Measurements from ENCODE around the gene DOK5.

The DOK5 gene

GRCh38 chr20:54565255-54565654 is 89.9 kb downstream of the DOK5 start:
- DNase-seq (ENCODE audit: low spot score), result no peak

DNA sequence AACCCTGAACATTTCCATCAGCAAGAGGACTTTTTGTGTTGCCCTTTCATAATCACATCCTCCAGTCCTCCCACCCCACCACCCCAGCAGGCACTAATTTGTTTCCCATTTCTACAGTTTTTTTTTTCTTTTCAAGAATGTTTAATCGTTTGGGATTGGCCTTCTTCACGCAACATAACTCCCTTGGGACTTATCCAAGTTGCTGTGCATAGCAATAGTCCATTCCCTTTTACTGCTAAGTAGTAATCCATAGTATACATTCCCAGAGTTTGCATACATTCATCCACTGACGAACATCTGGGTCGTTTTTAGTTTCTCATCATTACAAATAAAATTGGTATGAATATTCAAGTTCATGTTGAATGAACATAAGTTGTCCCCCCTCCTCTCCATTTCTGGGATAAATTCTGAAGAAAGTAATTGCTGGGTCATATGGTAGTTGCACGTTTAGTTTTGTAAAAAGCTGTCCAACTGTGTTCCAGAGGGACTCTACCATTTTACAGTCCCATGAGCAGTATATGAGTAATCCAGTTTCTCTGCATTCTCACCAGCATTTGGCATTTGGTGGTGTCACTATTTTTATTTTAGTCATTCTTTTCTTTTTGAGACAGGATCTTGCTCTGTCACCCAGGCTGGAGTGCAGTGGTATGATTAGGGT is 90.8 kb downstream of the DOK5 start:
- DNase-seq (ENCODE audit: low spot score), result no peak

DNA sequence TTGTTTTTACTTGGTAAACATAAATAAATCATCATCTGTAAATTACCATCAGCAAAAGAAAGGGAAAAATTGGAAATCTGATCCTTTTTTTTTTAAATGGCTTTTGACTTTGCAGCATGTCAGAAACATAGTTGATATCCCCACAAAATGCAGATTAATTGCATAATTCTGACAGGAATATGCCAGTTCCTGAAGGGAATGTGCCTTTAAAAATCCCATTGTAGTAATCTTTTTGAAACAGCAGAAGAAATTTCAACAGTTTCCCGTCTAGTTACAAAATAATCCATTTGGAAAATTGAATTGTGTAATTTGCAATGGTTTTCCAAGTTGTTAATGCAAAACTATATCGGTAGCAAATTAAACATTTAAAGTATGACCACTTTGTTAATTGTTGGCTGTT is 95.2 kb downstream of the DOK5 start:
- no peak for DNase-seq (ENCODE audit: low spot score)

GRCh38 chr20:54572665-54573435 is 97.5 kb downstream of the DOK5 start:
- no peak for DNase-seq (ENCODE audit: low spot score)

DNA sequence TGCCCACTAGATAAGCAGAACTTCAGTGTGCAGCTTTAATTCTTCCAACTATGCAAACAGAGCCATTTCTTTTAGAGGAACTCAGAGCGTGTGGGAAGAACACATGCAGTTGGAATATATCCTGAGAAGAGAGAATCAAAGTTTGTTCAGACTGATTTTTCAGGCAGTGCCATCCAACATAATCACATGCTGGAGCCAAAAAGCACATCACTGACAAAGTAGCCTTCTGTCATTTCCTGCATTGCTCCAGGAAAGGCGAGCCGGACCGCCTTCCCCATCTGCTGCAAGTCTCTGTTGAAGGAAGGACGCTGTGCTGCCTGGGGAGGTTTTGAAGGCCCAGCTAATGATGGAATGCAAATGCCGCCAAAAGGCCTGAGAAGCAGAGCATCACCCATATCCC is 98.4 kb downstream of the DOK5 start:
- no peak for DNase-seq (ENCODE audit: low spot score)

GRCh38 chr20:54576518-54576917 is 101.1 kb downstream of the DOK5 start:
- no peak for DNase-seq (ENCODE audit: low spot score)

- DNase-seq (ENCODE audit: low spot score), result no peak
Observed at GRCh38 chr20:54577637-54578036, 102.2 kb downstream of the DOK5 start.

- DNase-seq (ENCODE audit: low spot score), result no peak
Observed at GRCh38 chr20:54585217-54585616, 109.8 kb downstream of the DOK5 start.

- no peak for DNase-seq (ENCODE audit: low spot score)
Observed at GRCh38 chr20:54587408-54587807, 112.0 kb downstream of the DOK5 start.

DNA sequence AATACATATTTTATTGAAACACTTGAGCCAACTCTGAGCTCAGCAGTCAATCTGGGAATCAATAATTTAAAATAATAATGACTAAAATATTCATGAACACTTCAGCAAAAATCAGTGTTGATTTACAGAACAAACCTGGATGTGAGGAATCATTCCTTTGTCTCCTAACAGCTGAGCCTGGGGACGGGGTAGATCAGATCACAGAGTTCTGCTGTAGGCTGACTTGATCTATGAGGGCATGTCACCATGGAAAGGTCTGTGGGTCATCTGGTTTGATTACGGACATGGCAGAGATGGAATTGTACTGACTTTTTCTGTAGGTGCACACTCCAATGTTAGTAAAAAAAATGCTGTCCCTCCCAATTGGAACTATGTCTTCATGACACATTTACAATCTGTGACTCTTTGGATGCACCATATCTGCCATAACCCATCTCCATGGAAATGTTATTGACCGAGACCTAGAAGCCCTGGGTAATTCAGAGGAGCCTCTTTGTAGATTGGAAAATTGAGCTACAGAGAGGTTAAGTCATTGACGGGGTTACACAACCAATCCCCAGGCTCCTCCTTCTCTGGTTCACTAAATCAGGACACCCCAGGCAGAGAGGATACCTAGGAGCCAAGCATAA is 114.1 kb downstream of the DOK5 start:
- no peak for DNase-seq (ENCODE audit: low spot score)

- DNase-seq (ENCODE audit: low spot score), result no peak
Observed at GRCh38 chr20:54590856-54591255, 115.5 kb downstream of the DOK5 start.

DNA sequence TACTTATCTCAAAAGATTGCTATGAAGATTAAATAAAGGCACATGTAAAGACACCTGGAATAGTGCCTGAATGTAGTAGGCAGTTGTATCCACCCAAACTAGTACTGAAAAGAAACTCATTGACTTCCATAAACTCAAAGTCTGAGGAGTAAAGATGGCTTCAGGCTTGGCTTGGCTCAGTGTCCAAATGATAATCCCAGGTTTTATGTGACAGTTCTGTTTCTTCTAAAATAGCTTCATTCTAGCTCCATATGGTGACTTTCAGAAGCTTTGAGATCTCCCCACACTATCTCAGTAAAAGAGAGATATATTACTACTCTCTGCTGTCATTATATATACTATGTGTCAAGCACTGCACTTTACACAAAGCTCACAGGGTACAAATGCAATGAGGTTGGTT is 121.3 kb downstream of the DOK5 start:
- no peak for DNase-seq (ENCODE audit: low spot score)

- no peak for DNase-seq (ENCODE audit: low spot score)
Observed at GRCh38 chr20:54598352-54598751, 123.0 kb downstream of the DOK5 start.

- no peak for DNase-seq (ENCODE audit: low spot score)
Observed at GRCh38 chr20:54600634-54601033, 125.2 kb downstream of the DOK5 start.

DNA sequence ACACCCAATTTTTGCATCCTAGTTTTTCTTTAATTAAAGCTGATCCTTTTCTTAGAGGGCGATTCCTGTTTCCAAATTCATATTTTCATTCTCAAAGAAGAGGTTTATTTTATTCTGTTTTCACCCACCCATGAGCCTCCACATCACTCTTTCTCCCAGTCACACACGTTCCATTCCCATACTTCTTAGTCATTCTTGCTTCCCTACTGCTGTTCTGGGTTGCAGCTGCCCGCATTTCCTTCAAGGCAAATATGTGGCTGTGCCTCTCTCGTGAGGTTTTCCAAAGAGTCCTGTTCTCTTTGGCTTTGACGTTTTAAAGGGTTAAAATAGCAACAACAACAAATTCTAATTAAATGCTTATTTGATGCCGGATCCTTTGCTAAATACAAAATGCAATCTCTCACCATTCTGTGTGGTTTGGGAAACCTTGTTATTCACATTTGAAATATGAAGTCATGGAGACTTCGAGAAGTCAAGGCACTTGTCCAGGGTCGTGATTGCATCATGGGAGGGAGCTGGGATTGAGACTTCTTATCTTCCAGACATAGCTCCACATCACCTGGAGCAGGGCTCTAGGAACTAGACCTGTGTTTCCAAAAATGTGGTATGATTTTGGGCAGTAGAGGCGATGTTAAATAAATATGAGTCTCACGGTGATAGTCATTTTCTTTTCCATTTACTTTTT is 126.6 kb downstream of the DOK5 start:
- DNase-seq (ENCODE audit: low spot score), result no peak

DNA sequence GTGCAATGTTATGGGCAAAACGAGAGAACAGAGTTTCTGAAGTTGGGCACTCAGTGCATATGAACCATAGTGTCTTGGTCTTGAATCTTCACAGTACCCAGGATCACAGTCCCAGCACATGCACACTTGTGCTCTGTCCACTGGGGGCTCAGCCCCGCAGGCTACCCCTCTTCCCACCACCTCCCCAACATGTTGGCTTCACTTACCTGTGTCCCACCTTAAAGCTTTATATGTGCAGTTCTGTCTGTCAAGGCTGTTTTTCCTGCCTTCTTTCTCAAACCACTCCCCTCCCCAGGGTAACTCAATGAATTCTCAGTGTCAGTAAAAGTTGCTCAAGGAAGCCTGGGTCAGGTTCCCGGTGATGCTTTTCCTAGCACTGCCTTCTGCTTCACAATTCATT is 129.9 kb downstream of the DOK5 start:
- no peak for DNase-seq (ENCODE audit: low spot score)

DNA sequence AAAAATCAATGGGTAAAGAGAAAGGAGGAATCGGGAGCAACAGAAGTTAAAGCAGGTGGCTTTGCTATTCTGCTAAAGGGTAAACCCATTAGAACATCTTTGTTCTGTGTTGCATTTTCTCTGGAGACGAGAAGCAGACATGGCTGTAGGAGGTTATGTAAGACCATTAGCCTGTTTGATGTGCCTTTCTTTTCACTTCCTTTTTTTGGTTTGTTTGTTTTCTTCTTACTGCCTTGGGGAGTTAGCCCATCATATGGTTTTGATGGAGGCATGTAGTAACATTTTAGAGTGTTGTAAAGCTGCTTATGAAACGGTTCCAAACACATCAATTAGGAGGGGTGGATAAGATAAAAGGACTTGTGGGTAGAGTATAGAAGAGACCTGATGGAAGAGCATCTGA is 131.0 kb downstream of the DOK5 start:
- no peak for DNase-seq (ENCODE audit: low spot score)

DNA sequence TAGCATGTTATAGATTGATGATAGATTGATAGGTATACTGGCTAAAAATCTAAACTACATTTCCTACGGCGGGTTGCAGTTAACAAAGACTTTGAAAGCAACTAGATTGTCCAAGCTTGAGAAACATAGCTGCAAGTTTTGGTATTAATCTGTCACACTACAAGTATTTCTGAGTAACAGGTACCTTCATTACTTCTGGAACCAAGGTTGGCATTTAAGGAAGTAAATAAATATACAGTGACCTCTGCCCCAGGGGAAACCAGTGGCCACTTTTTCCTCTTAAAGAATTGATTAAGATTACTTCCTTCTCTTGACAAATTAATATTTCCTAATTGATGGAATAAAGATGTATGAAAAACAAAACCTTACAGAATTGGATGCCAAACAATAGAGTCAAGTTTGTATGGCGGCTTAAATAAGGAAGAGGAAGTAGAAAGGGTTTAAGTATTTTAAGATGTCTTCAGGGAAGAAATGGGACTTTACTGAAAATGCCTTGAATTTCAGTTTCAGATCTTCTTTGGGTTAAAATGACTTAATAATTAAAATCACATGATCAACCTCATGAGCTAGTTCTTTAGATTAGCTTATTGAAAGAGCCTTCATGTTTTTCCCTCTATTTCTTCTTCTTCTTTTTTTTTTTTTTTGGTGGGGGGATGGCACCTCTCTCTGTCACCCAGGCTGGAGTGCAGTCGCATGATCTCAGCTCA is 132.8 kb downstream of the DOK5 start:
- no peak for DNase-seq (ENCODE audit: low spot score)

GRCh38 chr20:54608943-54609342 is 133.6 kb downstream of the DOK5 start:
- no peak for DNase-seq (ENCODE audit: low spot score)

DNA sequence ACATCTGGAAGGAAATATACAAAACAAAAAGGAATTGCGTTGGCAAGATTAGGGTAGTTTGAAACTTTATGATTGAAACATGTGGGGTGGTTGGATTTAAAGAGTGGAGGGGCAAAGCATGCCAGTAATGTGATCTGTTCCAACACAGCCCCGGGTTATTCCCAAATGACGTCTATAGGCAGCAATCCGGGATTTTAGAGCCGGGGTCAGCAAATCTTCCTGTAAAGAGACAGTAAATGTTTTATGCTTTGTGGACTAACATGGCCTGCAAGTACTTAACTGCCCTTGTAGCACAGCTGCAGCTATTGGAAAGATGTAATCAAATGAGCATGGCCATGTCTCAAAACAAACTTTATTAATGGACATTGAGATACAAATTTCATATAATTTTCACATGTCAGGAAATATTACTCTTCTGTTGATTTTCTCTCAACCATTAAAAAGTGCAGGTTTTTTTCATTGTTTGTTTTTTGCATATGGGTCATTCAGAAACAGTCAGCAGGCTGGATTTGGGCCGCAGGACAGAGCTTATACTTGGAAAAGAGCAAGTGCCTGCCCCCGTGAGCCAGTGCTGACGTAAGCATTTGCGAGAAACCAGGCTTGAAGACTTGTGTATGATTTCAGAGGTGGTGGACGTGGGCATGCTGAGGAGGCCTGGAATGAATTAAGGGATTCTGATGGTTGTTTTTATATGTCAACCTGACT is 136.5 kb downstream of the DOK5 start:
- no peak for DNase-seq (ENCODE audit: low spot score)

DNA sequence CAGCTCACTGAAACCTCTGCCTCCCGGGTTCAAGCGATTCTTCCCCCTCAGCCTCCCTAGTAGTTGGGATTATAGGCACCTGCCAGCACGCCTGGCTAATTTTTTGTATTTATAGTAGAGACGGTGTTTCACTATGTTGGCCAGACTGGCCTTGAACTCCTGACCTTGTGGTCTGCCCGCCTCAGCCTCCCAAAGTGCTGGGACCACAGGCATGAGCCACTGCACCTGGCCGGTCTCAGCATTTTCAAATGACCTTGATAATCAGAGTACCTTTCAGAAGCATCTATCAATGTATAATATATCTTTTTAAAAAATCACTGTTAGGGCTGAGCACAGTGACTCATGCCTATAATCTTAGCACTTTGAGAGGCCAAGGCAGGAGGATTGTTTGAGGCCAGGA is 143.0 kb downstream of the DOK5 start:
- DNase-seq (ENCODE audit: low spot score), result no peak

DNA sequence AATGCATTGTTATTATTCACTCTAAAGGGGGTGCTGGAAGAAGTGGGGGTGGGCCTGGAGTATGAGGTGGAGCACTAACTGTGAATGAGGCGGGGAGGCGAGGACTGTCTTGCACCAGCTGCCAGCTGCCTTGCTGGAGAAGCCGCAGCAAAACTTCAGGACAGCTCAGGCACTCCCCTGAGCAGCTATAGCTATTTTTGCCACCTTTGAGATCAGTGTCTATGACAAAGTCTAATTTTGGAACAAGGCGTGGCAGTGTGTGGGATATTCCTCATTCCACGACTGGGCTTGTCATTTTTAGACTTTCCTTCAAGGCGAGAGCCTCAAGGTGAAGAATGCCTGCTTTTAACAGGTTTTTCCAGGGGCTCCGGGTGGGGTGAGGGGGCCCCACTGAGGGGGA is 143.8 kb downstream of the DOK5 start:
- no peak for DNase-seq (ENCODE audit: low spot score)

Measured in kidney capillary endothelial cell (primary cell).